H9 (cell line): Measurements from ENCODE around the gene GASK1B. TPM values are rescaled to one million over a fixed set of nuclear protein-coding genes. Genes with fewer than 3 reads are reported as not detected.

Experiments used
- DNase-seq: peaks from one replicate; pipeline ENCODE4 v3.0.0-alpha.2; 2017
- H2AFZ ChIP-seq: one replicate; pipeline ENCODE4 v1.6.1; 2013; ENCODE audit warnings: mild to moderate bottlenecking, low read length, control low read depth, moderate library complexity
- H2AK5ac ChIP-seq: 2 replicates; pipeline ENCODE4 v1.6.1; 2013; ENCODE audit warnings: low read length, control low read depth, mixed read lengths; ENCODE audit not compliant: insufficient read length
- H2BK120ac ChIP-seq: one replicate; pipeline ENCODE4 v1.6.1; 2013; ENCODE audit warnings: low read depth, mild to moderate bottlenecking, low read length, control low read depth, inconsistent platforms; ENCODE audit not compliant: poor library complexity, severe bottlenecking
- H2BK12ac ChIP-seq: 2 replicates; pipeline ENCODE4 v1.6.1; 2013; ENCODE audit warnings: low read length, control low read depth, mixed read lengths, low read depth; ENCODE audit not compliant: insufficient read length
- H2BK15ac ChIP-seq: 2 replicates; pipeline ENCODE4 v1.6.1; 2013; ENCODE audit warnings: low read depth, low read length, control low read depth
- H2BK20ac ChIP-seq: one replicate; pipeline ENCODE4 v1.6.1; 2013; ENCODE audit warnings: low read depth, mild to moderate bottlenecking, low read length, control low read depth, inconsistent platforms; ENCODE audit not compliant: poor library complexity, severe bottlenecking
- H2BK5ac ChIP-seq: 2 replicates; pipeline ENCODE4 v1.6.1; 2013; ENCODE audit warnings: low read length, control low read depth, mixed read lengths; ENCODE audit not compliant: insufficient read length
- H3K14ac ChIP-seq: 2 replicates; pipeline ENCODE4 v1.6.1; 2013; ENCODE audit warnings: low read length, control low read depth; ENCODE audit not compliant: insufficient read depth
- H3K18ac ChIP-seq: 2 replicates; pipeline ENCODE4 v1.6.1; 2013; ENCODE audit warnings: low read depth, mild to moderate bottlenecking, mixed read lengths, low read length, control low read depth; ENCODE audit not compliant: insufficient read length
- H3K23ac ChIP-seq: 2 replicates; pipeline ENCODE4 v1.6.1; 2013; ENCODE audit warnings: low read length, control low read depth, mixed read lengths, low read depth; ENCODE audit not compliant: insufficient read length
- H3K23me2 ChIP-seq: 2 replicates; pipeline ENCODE4 v1.6.1; 2013; ENCODE audit warnings: low read depth, mild to moderate bottlenecking, mixed read lengths, low read length, control low read depth; ENCODE audit not compliant: insufficient read length, poor library complexity, severe bottlenecking
- H3K27ac ChIP-seq: 2 replicates; pipeline ENCODE4 v1.5.1; 2013; ENCODE audit warnings: low read length, control low read depth, mixed read lengths, low read depth; ENCODE audit not compliant: insufficient read length
- H3K27me3 ChIP-seq: 2 replicates; pipeline ENCODE4 v1.6.1; 2013; ENCODE audit warnings: low read length, control low read depth, inconsistent platforms; ENCODE audit not compliant: insufficient read depth
- H3K4ac ChIP-seq: 2 replicates; pipeline ENCODE4 v1.6.1; 2013; ENCODE audit warnings: low read depth, mild to moderate bottlenecking, control low read depth, inconsistent platforms, low read length, moderate library complexity
- H3K4me1 ChIP-seq: 2 replicates; pipeline ENCODE4 v1.6.1; 2013; ENCODE audit warnings: low read length, control low read depth, inconsistent platforms; ENCODE audit not compliant: insufficient read depth
- H3K4me2 ChIP-seq: 2 replicates; pipeline ENCODE4 v1.6.1; 2013; ENCODE audit warnings: low read length, control low read depth, mixed read lengths; ENCODE audit not compliant: insufficient read length, insufficient read depth
- H3K56ac ChIP-seq: 2 replicates; pipeline ENCODE4 v1.6.1; 2013; ENCODE audit warnings: low read depth, mild to moderate bottlenecking, mixed read lengths, low read length, control low read depth; ENCODE audit not compliant: insufficient read length
- H3K79me1 ChIP-seq: 2 replicates; pipeline ENCODE4 v1.6.1; 2013; ENCODE audit warnings: low read depth, mild to moderate bottlenecking, moderate library complexity, low read length, control low read depth, inconsistent platforms; ENCODE audit not compliant: insufficient read depth, poor library complexity, severe bottlenecking
- H3K79me2 ChIP-seq: 2 replicates; pipeline ENCODE4 v1.6.1; 2013; ENCODE audit warnings: low read length, control low read depth, inconsistent platforms; ENCODE audit not compliant: insufficient read depth
- H3K9ac ChIP-seq: 2 replicates; pipeline ENCODE4 v1.6.1; 2013; ENCODE audit warnings: low read length, control low read depth, mixed read lengths; ENCODE audit not compliant: insufficient read length; ENCODE audit errors: extremely low read depth
- H3K9me3 ChIP-seq: one replicate; pipeline ENCODE4 v1.6.1; 2013; ENCODE audit warnings: low read depth, low read length, inconsistent platforms; ENCODE audit not compliant: control insufficient read depth
- H3T11ph ChIP-seq: one replicate; pipeline ENCODE4 v1.6.1; 2013; ENCODE audit warnings: mild to moderate bottlenecking, low read length, control low read depth, inconsistent platforms
- H4K20me1 ChIP-seq: one replicate; pipeline ENCODE4 v1.6.1; 2013; ENCODE audit not compliant: control insufficient read depth, insufficient read length, insufficient read depth
- H4K5ac ChIP-seq: 2 replicates; pipeline ENCODE4 v1.6.1; 2013; ENCODE audit warnings: low read depth, mild to moderate bottlenecking, mixed read lengths, low read length, control low read depth; ENCODE audit not compliant: insufficient read length
- H4K8ac ChIP-seq: replicated peaks from 2 replicates; pipeline ENCODE4 v1.6.1; 2013; ENCODE audit warnings: low read length, control low read depth, mixed read lengths, low read depth; ENCODE audit not compliant: insufficient read length
- H4K91ac ChIP-seq: 2 replicates; pipeline ENCODE4 v1.6.1; 2013; ENCODE audit warnings: low read depth, mild to moderate bottlenecking, moderate library complexity, mixed read lengths, low read length, control low read depth; ENCODE audit not compliant: insufficient read length
- H3K27ac Mint-ChIP-seq, 3 experiments: 2 replicates in 2 of 3; 3 replicates in 1 of 3; pipeline ENCODE4 v1.8.0; 2020 to 2021; ENCODE audit warnings: mixed read lengths in 3 of 3, mild to moderate bottlenecking in 1 of 3, moderate library complexity in 1 of 3
- H3K27me3 Mint-ChIP-seq: 2 replicates; pipeline ENCODE4 v1.8.0; 2021; ENCODE audit warnings: low read depth, mild to moderate bottlenecking, moderate library complexity, mixed read lengths
- H3K36me3 Mint-ChIP-seq, 3 experiments: 2 replicates in 2 of 3; 3 replicates in 1 of 3; pipeline ENCODE4 v1.8.0; 2020 to 2021; ENCODE audit warnings: low read depth in 3 of 3, mixed read lengths in 3 of 3; ENCODE audit not compliant: insufficient read depth in 1 of 3
- H3K4me1 Mint-ChIP-seq, 2 experiments: 2 replicates each; pipeline ENCODE4 v1.8.0; 2020; ENCODE audit warnings: mixed read lengths in 2 of 2
- H3K4me3 Mint-ChIP-seq, 2 experiments: 2 replicates in 1 of 2; 3 replicates in 1 of 2; pipeline ENCODE4 v1.8.0; 2020 to 2021; ENCODE audit warnings: mild to moderate bottlenecking in 2 of 2, mixed read lengths in 2 of 2, moderate library complexity in 1 of 2
- H3K9me3 Mint-ChIP-seq, 2 experiments: 2 replicates in 1 of 2; 3 replicates in 1 of 2; pipeline ENCODE4 v1.8.0; 2020; ENCODE audit warnings: mild to moderate bottlenecking in 2 of 2, mixed read lengths in 2 of 2, moderate library complexity in 1 of 2
- CTCF ChIP-seq: fragments of 200-600 bp; sonication (generic); conservative IDR thresholded peaks from 3 replicates; pipeline ENCODE4 v1.8.0; 2021; ENCODE audit warnings: antibody characterized with exemption, mild to moderate bottlenecking
- WGBS: extraction: QIAGEN DNeasy Blood & Tissue Kit; methylation state at CpG from one replicate; pipeline ENCODE4 v1.1.7; 2013; ENCODE audit warnings: missing lambda C conversion rate, low lambda C conversion rate, mixed read lengths; ENCODE audit not compliant: insufficient read length; ENCODE audit errors: extremely low coverage; 5-methylcytosine and 5-hydroxymethylcytosine counted together
- total RNA-seq: library from RNA; stranded (reverse); gene quantifications from 2 replicates; pipeline ENCODE4 v1.2.1, GENCODE V29; 2021

The GASK1B gene
- total RNA-seq, 1 experiment from 2014 or later: not detected

GRCh38 chr4:158209825-158210807, 37.3 kb upstream of the GASK1B start, which contains the start of gene TMEM144:
TMEM144 (plus strand) TSS chr4:158210486; CDS start chr4:158212668, 2,182 bp downstream.
- Histone ChIP-seq H2BK12ac (no peak within 1 kb of the TSS), H3K27me3 (no peaks in the 10 kb centered on the region), H3K18ac (peak within 1 kb of the TSS; percentile 90), H3K14ac (peak within 1 kb of the TSS; percentile 68), H2BK15ac (peak within 1 kb of the TSS; percentile 95; the same call in 1 of the 2 replicates), H3K9me3 (no peaks in the 10 kb centered on the region), H3K4ac (no peak within 1 kb of the TSS), H2BK20ac (no peak within 1 kb of the TSS), H2AFZ (peak within 1 kb of the TSS; percentile 86), H2AK5ac (no peak within 1 kb of the TSS), H3K27ac (peak within 1 kb of the TSS; percentile 29), H4K91ac (no peak within 1 kb of the TSS), H3K4me2 (peak within 1 kb of the TSS; percentile 82), H2BK5ac (no peak within 1 kb of the TSS), H2BK120ac (peak within 1 kb of the TSS; percentile 14), H3K23ac (no peak within 1 kb of the TSS), H3K4me1 (no peaks in the 10 kb centered on the region), H3K56ac (no peak within 1 kb of the TSS), H3K23me2 (peaks cover 4% of the 10 kb centered on the region), H4K20me1 (no peaks in the 10 kb centered on the region), H4K5ac (no peak within 1 kb of the TSS), H3K79me2 (no peaks in the 10 kb centered on the region), H3K9ac (peak within 1 kb of the TSS; percentile 71), H3T11ph (no peak within 1 kb of the TSS), H3K79me1 (no peaks in the 10 kb centered on the region), H4K8ac (no peak within 1 kb of the TSS)
- peak; percentile 93 for DNase-seq
- Mint-ChIP-seq H3K27ac (peak within 1 kb of the TSS; percentile 87 to 94 (median 90)), H3K4me3 (peak within 1 kb of the TSS; percentile 77 to 84), H3K4me1 (peaks cover 5 to 20% of the 10 kb centered on the region in 2 experiments), H3K27me3 (peaks cover 1% of the 10 kb centered on the region; the same call in 1 of the 2 replicates), H3K9me3 (peaks cover 0 to 5% of the 10 kb centered on the region in 2 experiments; a peak in 3 of 5 replicates), H3K36me3 (no peaks in the 10 kb centered on the region)
- peak; percentile 21; the same call in 1 of the 3 replicates for TF ChIP-seq CTCF
- no CpG with 5 or more reads among the region's 34 CpGs for WGBS
